Keratinocyte (primary cell): ENCODE data around the gene MAD1L1. TPM values are rescaled to one million over a fixed set of nuclear protein-coding genes. Genes with fewer than 3 reads are reported as not detected.

ENCODE experiments used
- DNase-seq: peaks from one replicate; pipeline ENCODE4 v3.0.0-alpha.2; 2011; ENCODE audit warnings: low read depth, missing footprints, low spot score
- FAIRE-seq: peaks from 2 replicates; lab custom pipeline; 2011; peaks lifted over from hg19 to GRCh38; lab: Jason Lieb, UNC
- H2AFZ ChIP-seq: 2 replicates; pipeline ENCODE4 v1.6.0; 2012; ENCODE audit warnings: low read length, control low read depth, inconsistent platforms; ENCODE audit not compliant: control insufficient read depth
- H3K27ac ChIP-seq: 2 replicates; pipeline ENCODE4 v1.5.1; 2011; ENCODE audit warnings: low read length; ENCODE audit not compliant: control insufficient read depth, insufficient read depth
- H3K27me3 ChIP-seq: 3 replicates; pipeline ENCODE4 v1.6.0; 2011; ENCODE audit warnings: low read length; ENCODE audit not compliant: control insufficient read depth, insufficient read depth; ENCODE audit errors: extremely low read depth
- H3K36me3 ChIP-seq, 2 experiments: 2 replicates in 1 of 2; 3 replicates in 1 of 2; pipeline ENCODE4 v1.5.1; 2011; ENCODE audit warnings: low read length in 2 of 2, mild to moderate bottlenecking in 1 of 2; ENCODE audit not compliant: control insufficient read depth in 2 of 2, insufficient read depth in 2 of 2; ENCODE audit errors: extremely low read depth in 1 of 2
- H3K4me1 ChIP-seq: 3 replicates; pipeline ENCODE4 v1.5.1; 2011; ENCODE audit warnings: low read length; ENCODE audit not compliant: control insufficient read depth, insufficient read depth; ENCODE audit errors: extremely low read depth
- H3K4me2 ChIP-seq: 3 replicates; pipeline ENCODE4 v1.6.0; 2011; ENCODE audit warnings: low read depth, low read length; ENCODE audit not compliant: control insufficient read depth, insufficient read depth; ENCODE audit errors: extremely low read depth
- H3K4me3 ChIP-seq, 3 experiments: fragments of 200-600 bp in 1 of 3; sonication (generic) in 1 of 3; 2 replicates in 2 of 3; 3 replicates in 1 of 3; pipeline ENCODE4 v1.5.1; 2011 to 2016; ENCODE audit warnings: low read length in 3 of 3, mild to moderate bottlenecking in 3 of 3, control low read depth in 2 of 3, inconsistent platforms in 1 of 3, low read depth in 1 of 3, mixed read lengths in 1 of 3, mixed run types in 1 of 3, moderate library complexity in 1 of 3; ENCODE audit not compliant: control insufficient read depth in 2 of 3, insufficient read depth in 2 of 3; ENCODE audit errors: extremely low read depth in 1 of 3
- H3K79me2 ChIP-seq: 2 replicates; pipeline ENCODE4 v1.6.0; 2012; ENCODE audit warnings: low read length; ENCODE audit not compliant: control insufficient read depth, insufficient read depth
- H3K9ac ChIP-seq: 3 replicates; pipeline ENCODE4 v1.6.0; 2011; ENCODE audit warnings: low read length; ENCODE audit not compliant: control insufficient read depth, insufficient read depth; ENCODE audit errors: extremely low read depth
- H3K9me1 ChIP-seq: 3 replicates; pipeline ENCODE4 v1.6.0; 2011; ENCODE audit warnings: low read length; ENCODE audit not compliant: control insufficient read depth, insufficient read depth; ENCODE audit errors: extremely low read depth
- H3K9me3 ChIP-seq: 2 replicates; pipeline ENCODE4 v1.5.1; 2012; ENCODE audit warnings: low read depth, low read length; ENCODE audit not compliant: control insufficient read depth
- H4K20me1 ChIP-seq: 3 replicates; pipeline ENCODE4 v1.6.0; 2011; ENCODE audit warnings: low read length; ENCODE audit not compliant: control insufficient read depth, insufficient read depth; ENCODE audit errors: extremely low read depth
- CTCF ChIP-seq, 3 experiments: IDR thresholded peaks in 1 of 3; conservative IDR thresholded peaks in 1 of 3; optimal IDR thresholded peaks in 1 of 3; 2 replicates in 2 of 3; 3 replicates in 1 of 3; pipeline versions ENCODE3 to v1.5.1; 2011; ENCODE audit warnings: low read length in 3 of 3, mild to moderate bottlenecking in 3 of 3, moderate library complexity in 2 of 3, control low read depth in 1 of 3, inconsistent platforms in 1 of 3; ENCODE audit not compliant: insufficient read depth in 2 of 3; ENCODE audit errors: extremely low read depth in 1 of 3
- EZH2 ChIP-seq: IDR thresholded peaks from one replicate; pipeline ENCODE4 v1.6.1; 2012; ENCODE audit warnings: inconsistent platforms, mild to moderate bottlenecking, low read length, moderate library complexity
- dilution Hi-C: fragments of 300-500 bp; cut with MboI; formaldehyde crosslinking; loops from one replicate; pipeline ENCODE4 v1.7.0; 2020; ENCODE audit warnings: low sequenced_read_pairs; ENCODE audit not compliant: extremely low pct_ligation_motif_present
- polyA plus RNA-seq, 5 experiments: library from polyadenylated mRNA; depleted of rRNA in 3 of 5; stranded (reverse) in 3 of 5; stranded (forward) in 1 of 5; unstranded in 1 of 5; fragments of >200 nt; gene quantifications; 1 replicate in 1 of 5; 2 replicates in 3 of 5; 3 replicates in 1 of 5; pipeline versions ENCODE4 v1.2.1 to v1.2.3, GENCODE V29; 2011 to 2012; ENCODE audit warnings: missing spikeins in 2 of 5, low read depth in 1 of 5, low replicate concordance in 1 of 5

Gene MAD1L1
- polyA plus RNA-seq, 1 donor (not counting 4 experiments of a cell fraction or from before 2014, with no cell fraction given): 18.0 TPM

DNA sequence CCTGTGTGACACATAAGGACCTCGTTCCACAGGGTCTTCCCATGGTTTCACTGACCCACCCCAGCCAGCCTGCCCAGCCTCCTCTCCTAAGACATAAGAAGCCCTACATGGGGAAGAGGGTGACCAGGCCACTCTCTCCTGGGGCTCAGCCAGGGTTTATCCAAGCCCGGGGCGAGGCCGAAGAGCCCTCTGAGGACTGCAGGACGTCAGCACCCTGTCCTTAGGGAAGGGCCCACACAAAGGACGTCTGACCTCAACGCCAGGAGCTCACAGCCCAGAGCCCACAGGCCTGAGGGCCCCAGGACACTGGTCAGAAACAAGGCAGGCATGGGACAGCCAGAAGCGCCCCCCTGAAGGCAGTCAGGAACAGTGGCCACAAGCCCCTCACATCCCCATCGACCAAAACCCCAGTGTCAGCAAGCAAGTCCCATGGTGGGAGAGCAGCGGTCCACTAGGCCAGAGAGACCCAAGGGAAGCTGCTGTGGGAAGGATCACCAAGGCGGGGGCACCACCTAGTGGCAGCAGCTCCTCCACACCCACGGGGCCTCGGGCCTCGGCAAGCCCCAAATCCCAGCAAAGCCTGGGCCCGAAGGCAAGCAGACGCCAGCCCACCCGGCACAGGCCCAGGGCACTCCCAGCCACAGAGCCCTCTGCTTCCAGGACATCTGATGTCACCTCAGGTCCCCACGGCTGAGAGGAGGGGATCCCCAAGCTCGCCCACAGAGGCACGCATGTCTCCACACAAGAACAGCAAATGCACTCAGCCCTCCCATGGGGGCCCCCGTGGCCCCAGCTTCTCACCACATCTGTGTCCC, 23.4 kb downstream of the MAD1L1 start:
- Histone ChIP-seq H3K9ac (no peak overlapping the region), H2AFZ (no peak overlapping the region), H3K4me1 (no peaks in the 10 kb centered on the region), H3K4me3 (no peak overlapping the region), H3K9me1 (no peaks in the 10 kb centered on the region), H3K4me2 (no peak overlapping the region), H3K9me3 (no peaks in the 10 kb centered on the region), H3K36me3 (peaks cover 20 to 42% of the 10 kb centered on the region in 2 experiments), H3K27ac (no peak overlapping the region), H3K79me2 (no peaks in the 10 kb centered on the region), H4K20me1 (peaks cover 2% of the 10 kb centered on the region), H3K27me3 (no peaks in the 10 kb centered on the region)
- no peak for FAIRE-seq
- TF ChIP-seq EZH2 (no peak), CTCF (optimal IDR thresholded peaks at IDR 0.05 in 1 of 3, IDR thresholded peaks at IDR 0.05 in 1 of 3, conservative IDR thresholded peaks at IDR 0.05 in 1 of 3; ENCODE audit: extremely low read depth in 1 of 3, insufficient read depth in 2 of 3, low read length in 3 of 3) (peak; percentile 43 to 83 (median 79))
- no peak for DNase-seq
- dilution Hi-C loops: no loop called here

GRCh38 chr7:2208712-2209111, 24.0 kb downstream of the MAD1L1 start:
- DNase-seq: no peak
- no peak for TF ChIP-seq CTCF (optimal IDR thresholded peaks at IDR 0.05 in 1 of 3, IDR thresholded peaks at IDR 0.05 in 1 of 3, conservative IDR thresholded peaks at IDR 0.05 in 1 of 3; ENCODE audit: extremely low read depth in 1 of 3, insufficient read depth in 2 of 3, low read length in 3 of 3)
- no peak for TF ChIP-seq EZH2
- H4K20me1 ChIP-seq: peaks cover 2% of the 10 kb centered on the region
- H3K9ac ChIP-seq: no peak overlapping the region
- H3K4me2 ChIP-seq: no peak overlapping the region
- FAIRE-seq: no peak
- no peaks in the 10 kb centered on the region for H3K9me1 ChIP-seq
- H3K9me3 ChIP-seq: no peaks in the 10 kb centered on the region
- no peaks in the 10 kb centered on the region for H3K27me3 ChIP-seq
- no peaks in the 10 kb centered on the region for H3K79me2 ChIP-seq
- dilution Hi-C loops: no loop called here
- H2AFZ ChIP-seq: no peak overlapping the region
- H3K4me1 ChIP-seq: no peaks in the 10 kb centered on the region
- no peak overlapping the region for H3K4me3 ChIP-seq
- H3K27ac ChIP-seq: no peak overlapping the region
- H3K36me3 ChIP-seq: peaks cover 19 to 40% of the 10 kb centered on the region in 2 experiments
